ENCODE data around the gene CCDC74A. TPM values are rescaled to one million over a fixed set of nuclear protein-coding genes. Genes with fewer than 3 reads are reported as not detected.
A peak's percentile ranks its signal among the peaks of the same experiment; 100 is the strongest.

CCDC74A gene
- total and polyA plus RNA-seq, 9 of the 15 experiments (the other 6 are each of a cell fraction or from before 2014, with no cell fraction given): 1.1 to 38.1 (median 9.6) TPM

- no peak for TF ChIP-seq CUX1 (CRISPR knock-in tag; IDR thresholded peaks at IDR 0.05)
- TF ChIP-seq REST (IDR thresholded peaks at IDR 0.05; ENCODE audit: borderline replicate concordance): peak; percentile 7; the same call in 1 of the 2 replicates
- no peak for TF ChIP-seq REST (CRISPR knock-in tag; IDR thresholded peaks at IDR 0.05; ENCODE audit: low read depth)
- peak; percentile 71 for TF ChIP-seq TAF9B (IDR thresholded peaks at IDR 0.05; ENCODE audit: partially characterized antibody)
- TF ChIP-seq ZNF445 (CRISPR knock-in tag; IDR thresholded peaks at IDR 0.05; ENCODE audit: low read depth): no peak
- TF ChIP-seq SMARCA5 (IDR thresholded peaks at IDR 0.05): peak; percentile 74; the same call in 1 of the 2 replicates
- TF ChIP-seq, protein P1, sequence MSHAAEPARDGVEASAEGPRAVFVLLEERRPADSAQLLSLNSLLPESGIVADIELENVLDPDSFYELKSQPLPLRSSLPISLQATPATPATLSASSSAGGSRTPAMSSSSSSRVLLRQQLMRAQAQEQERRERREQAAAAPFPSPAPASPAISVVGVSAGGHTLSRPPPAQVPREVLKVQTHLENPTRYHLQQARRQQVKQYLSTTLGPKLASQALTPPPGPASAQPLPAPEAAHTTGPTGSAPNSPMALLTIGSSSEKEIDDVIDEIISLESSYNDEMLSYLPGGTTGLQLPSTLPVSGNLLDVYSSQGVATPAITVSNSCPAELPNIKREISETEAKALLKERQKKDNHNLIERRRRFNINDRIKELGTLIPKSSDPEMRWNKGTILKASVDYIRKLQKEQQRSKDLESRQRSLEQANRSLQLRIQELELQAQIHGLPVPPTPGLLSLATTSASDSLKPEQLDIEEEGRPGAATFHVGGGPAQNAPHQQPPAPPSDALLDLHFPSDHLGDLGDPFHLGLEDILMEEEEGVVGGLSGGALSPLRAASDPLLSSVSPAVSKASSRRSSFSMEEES (CRISPR knock-in tag; IDR thresholded peaks at IDR 0.05): no peak
- TF ChIP-seq, protein P2, sequence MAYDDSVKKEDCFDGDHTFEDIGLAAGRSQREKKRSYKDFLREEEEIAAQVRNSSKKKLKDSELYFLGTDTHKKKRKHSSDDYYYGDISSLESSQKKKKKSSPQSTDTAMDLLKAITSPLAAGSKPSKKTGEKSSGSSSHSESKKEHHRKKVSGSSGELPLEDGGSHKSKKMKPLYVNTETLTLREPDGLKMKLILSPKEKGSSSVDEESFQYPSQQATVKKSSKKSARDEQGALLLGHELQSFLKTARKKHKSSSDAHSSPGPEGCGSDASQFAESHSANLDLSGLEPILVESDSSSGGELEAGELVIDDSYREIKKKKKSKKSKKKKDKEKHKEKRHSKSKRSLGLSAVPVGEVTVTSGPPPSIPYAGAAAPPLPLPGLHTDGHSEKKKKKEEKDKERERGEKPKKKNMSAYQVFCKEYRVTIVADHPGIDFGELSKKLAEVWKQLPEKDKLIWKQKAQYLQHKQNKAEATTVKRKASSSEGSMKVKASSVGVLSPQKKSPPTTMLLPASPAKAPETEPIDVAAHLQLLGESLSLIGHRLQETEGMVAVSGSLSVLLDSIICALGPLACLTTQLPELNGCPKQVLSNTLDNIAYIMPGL (CRISPR knock-in tag; IDR thresholded peaks at IDR 0.05): peak; percentile 95; the same call in 1 of the 2 replicates
- TF ChIP-seq KHSRP (IDR thresholded peaks at IDR 0.05): no peak
- no peak for TF ChIP-seq ARHGAP35 (IDR thresholded peaks at IDR 0.05; ENCODE audit: partially characterized antibody)
- TF ChIP-seq RNF2 (IDR thresholded peaks at IDR 0.05): peak; percentile 44; the same call in 1 of the 2 replicates
Measured at GRCh38 chr2:131492418-131493198, 35.1 kb upstream of the CCDC74A start (continued).

Measured in K562 (cell line).